Measurements from ENCODE around the gene FSTL4.

DNA sequence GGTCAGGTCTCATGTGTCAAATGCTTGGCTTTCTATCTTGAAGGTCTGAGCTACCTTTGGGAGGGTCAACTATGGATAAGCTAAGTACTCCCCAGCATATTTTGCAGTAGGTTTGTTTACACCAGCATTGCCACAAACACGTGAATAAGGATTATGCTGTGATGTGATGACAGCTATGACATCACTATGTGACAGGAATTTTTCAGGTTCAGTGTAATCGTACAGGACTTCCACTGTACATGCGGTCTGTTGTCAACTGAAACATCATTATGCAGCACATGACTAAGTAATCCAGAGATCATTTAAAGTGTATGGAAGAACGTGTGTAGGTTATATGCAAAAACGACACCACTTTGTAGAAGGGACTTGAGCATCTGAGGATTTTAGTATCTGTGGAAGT lies 104.0 kb downstream of the FSTL4 start:
- TF ChIP-seq, protein P1, sequence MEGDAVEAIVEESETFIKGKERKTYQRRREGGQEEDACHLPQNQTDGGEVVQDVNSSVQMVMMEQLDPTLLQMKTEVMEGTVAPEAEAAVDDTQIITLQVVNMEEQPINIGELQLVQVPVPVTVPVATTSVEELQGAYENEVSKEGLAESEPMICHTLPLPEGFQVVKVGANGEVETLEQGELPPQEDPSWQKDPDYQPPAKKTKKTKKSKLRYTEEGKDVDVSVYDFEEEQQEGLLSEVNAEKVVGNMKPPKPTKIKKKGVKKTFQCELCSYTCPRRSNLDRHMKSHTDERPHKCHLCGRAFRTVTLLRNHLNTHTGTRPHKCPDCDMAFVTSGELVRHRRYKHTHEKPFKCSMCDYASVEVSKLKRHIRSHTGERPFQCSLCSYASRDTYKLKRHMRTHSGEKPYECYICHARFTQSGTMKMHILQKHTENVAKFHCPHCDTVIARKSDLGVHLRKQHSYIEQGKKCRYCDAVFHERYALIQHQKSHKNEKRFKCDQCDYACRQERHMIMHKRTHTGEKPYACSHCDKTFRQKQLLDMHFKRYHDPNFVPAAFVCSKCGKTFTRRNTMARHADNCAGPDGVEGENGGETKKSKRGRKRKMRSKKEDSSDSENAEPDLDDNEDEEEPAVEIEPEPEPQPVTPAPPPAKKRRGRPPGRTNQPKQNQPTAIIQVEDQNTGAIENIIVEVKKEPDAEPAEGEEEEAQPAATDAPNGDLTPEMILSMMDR (IDR thresholded peaks at IDR 0.05; ENCODE audit: low read length): no peak
- TF ChIP-seq EZH2 (IDR thresholded peaks at IDR 0.05; ENCODE audit: borderline replicate concordance, low read length): no peak
